ENCODE results near the gene GAK.

GAK gene

GRCh38 chr4:845233-845835, 86.8 kb downstream of the GAK start:
- DNase-seq, result no peak

DNA sequence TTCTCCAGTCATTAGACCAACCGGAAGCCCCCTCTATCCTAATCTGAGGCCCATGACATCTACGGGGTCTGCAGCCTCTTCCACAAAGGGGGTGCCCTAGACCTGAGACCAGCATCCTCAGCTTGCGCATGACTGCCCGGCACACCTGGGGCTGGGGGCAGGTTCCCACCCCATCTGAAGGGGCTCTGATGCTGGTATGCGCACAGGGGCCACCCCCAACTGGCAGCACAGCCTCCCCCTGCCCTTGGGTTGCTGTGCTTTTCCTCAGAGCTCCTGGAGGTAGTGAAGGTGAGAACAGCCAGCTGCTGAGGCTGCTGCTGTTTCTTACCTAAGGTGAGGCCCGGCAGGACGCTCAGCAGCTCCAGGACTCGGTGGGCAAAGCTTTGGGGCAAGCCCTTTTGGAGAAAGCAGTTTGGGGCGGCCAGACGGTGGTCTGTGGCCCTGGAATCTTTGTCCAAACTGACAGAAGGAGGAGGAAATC, 87.3 kb downstream of the GAK start:
- DNase-seq, result no peak

GRCh38 chr4:839675-840443, 92.3 kb downstream of the GAK start:
- no peak for DNase-seq

DNA sequence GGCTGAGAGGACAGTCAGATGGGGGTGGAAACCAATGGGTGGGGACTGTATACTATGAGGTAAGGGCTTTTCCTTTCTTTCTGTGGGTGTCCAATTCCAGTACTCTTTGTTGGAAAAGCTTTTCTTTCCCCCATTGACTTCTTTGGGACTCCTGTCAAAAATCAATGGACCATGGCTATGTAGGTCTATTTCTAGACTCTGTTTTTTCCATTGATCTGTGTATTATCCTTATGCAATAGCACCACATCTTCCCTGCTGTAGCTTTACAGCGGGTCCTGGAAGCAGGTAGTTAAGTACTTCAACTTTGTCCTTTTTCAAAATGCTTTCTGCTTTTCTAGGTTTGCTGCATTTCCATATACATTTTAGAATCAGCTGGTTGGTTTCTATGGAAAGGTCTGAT, 94.3 kb downstream of the GAK start:
- no peak for DNase-seq

DNA sequence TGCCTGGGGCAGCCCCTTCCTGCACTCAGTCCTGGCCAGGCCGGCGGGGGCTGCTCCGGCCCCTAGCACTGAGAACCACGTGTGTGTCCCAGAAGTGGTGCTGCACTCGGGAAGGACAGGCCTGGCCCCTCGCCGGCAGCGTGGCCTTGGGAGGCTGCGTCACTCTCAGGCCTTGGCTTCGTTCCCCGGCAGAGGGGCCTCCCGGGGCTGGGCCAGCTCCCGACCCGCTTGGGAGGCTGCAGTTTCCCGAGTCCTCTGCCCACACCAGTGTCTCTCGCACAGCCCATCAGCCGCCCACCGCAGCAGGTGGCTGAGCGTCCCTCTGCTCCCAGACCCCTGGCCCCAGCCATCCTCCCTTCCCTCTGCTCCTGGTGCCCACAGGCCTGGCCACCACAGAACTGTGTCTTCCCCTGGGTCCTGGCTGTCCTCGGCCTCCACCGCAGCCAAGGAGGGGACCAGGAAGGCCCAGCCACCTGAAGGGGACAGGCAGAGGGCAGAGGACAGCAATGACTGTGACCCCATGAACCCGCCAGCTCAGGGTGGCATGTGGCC, 95.3 kb downstream of the GAK start:
- DNase-seq, result no peak

GRCh38 chr4:836003-836511, 96.1 kb downstream of the GAK start:
- no peak for DNase-seq

- DNase-seq, result no peak
Observed at GRCh38 chr4:835148-836002, 96.7 kb downstream of the GAK start.

DNA sequence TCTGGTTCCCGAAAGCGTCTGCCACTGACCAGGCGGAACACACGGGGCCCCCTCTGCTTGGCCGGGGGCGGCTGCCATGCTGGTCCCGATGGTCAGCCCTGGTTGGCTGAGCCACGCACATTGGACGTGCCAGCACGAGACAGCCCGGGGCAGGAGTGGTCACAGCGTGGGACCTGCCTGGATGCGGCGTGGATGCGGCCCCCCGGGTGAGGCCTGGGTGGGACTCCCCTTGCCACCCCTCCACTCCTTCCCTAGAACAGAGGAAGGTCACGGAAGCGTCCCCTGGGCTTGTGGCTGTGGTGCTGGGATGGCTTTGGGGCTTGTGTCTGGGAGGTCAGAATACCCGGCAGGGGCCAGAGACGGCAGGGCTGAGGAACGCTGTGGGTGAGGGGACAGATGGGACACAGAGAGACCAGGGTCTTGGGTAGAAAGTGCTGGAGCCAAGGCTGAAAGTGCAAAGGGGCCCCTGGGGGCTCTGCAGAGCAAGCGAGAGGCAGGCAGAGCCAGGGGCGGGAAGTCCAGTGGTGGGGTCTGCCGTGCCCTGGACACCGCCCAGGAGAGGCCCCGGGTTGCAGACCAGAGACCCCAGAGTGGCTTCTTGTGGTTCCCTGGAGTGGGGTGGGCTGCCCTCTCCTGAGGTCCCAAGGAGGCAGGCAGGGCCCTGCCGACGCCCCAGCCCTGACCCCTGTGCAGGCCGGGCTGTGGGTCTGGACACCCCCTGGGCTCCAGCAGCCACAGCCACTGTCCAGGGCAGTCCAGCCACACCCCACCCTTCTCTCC, 97.6 kb downstream of the GAK start:
- no peak for DNase-seq

GRCh38 chr4:833731-834367, 98.3 kb downstream of the GAK start:
- no peak for DNase-seq

- DNase-seq, result no peak
Observed at GRCh38 chr4:833156-833555, 99.0 kb downstream of the GAK start.

DNA sequence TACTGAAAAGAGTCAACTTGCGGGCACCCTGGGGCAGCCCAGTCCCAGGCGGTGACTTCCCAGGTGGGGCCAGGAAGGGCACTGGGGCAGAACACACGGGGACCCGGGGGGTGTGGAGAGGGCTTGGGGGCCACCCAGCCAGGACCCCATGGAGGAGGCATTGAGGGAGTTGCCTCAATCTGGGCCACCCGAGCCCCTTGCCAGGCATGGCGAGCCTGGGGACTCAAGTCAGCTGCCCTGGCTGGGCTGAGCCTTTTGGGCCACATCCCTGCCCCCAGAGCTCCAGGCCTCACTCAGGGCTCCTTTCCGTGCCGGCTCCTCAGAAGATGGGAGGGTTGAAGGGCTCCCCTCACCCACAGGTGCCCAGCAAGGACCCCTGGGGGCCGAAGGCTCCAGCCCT, 99.6 kb downstream of the GAK start:
- DNase-seq, result no peak

- no peak for DNase-seq
Observed at GRCh38 chr4:832108-832507, 100.0 kb downstream of the GAK start.

DNA sequence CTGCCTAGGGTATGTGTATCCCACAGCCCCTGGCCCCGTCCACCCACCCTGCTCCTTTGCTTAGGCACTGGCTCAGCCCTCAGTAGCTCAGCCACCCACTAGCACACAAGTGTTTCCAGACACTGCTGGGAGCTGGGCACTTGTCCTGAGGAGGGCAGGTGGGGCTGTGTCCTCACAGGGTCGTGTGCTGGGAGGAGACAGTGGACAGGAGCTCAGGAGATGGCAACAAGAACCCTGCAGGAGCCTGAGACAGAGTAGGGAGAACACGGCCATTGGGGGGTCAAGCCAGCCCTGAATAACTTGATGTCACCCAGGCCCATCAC, 100.7 kb downstream of the GAK start:
- no peak for DNase-seq

- DNase-seq, result no peak
Observed at GRCh38 chr4:830601-831482, 101.3 kb downstream of the GAK start.

DNA sequence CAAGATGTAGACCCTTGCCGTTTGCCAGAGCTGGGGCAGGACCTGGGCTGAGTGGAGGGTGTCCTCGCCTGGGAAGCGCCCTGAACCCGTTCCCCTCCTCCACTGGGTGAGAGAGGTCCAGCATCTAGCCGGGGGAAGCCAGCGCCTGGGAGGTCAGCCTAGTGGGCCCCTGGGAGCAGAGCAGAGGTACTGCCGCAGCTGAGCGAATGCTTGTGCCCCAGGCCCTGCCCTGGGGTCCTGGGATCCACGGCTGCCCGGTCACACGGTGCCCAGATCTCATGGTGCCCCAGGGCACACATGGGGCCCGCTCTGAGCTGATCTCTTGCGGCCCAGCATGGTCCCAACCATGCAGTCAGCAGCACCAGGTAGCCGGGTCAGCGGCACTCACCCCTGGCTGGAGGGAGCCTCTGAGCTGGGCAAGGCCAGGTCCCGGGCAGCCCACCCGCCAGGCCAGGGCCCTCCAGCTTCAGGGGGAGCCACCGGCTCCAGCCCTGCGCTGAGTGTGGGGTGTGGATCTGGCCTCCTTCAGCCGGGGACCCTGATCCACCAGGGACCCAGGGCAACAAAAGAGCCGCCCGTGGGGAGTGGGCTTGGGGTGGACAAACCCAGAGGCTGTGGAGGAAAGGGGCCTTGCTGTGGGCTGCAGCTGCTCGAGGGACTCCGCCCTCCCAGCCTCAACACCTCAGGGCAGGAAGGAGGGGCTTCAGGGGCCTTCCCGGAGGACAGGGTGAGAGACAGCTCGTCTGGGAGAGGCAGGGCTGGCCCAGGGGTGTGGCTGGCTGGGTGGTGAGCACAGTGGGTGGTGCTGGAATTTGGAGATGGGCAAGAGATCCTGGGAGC, 102.1 kb downstream of the GAK start:
- DNase-seq, result no peak

- DNase-seq, result no peak
Observed at GRCh38 chr4:829291-829690, 102.8 kb downstream of the GAK start.

GRCh38 chr4:828641-829271, 103.4 kb downstream of the GAK start:
- no peak for DNase-seq

GRCh38 chr4:827209-828081, 104.7 kb downstream of the GAK start:
- DNase-seq, result no peak

All from activated gamma-delta T cell treated with Interleukin-2 at 50 U/mL for 16 hours (primary cell).